ENCODE data around the gene MYPN.

- TF ChIP-seq, protein P1, sequence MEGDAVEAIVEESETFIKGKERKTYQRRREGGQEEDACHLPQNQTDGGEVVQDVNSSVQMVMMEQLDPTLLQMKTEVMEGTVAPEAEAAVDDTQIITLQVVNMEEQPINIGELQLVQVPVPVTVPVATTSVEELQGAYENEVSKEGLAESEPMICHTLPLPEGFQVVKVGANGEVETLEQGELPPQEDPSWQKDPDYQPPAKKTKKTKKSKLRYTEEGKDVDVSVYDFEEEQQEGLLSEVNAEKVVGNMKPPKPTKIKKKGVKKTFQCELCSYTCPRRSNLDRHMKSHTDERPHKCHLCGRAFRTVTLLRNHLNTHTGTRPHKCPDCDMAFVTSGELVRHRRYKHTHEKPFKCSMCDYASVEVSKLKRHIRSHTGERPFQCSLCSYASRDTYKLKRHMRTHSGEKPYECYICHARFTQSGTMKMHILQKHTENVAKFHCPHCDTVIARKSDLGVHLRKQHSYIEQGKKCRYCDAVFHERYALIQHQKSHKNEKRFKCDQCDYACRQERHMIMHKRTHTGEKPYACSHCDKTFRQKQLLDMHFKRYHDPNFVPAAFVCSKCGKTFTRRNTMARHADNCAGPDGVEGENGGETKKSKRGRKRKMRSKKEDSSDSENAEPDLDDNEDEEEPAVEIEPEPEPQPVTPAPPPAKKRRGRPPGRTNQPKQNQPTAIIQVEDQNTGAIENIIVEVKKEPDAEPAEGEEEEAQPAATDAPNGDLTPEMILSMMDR (IDR thresholded peaks at IDR 0.05), result no peak
- no peak for TF ChIP-seq POLR2A (IDR thresholded peaks at IDR 0.05)
Observed at GRCh38 chr10:68086910-68087684, 22.2 kb upstream of the MYPN start.
